A549 (cell line): ENCODE data around the gene SIGLEC1. TPM values are rescaled to one million over a fixed set of nuclear protein-coding genes. Genes with fewer than 3 reads are reported as not detected.

Experiments
- ATAC-seq, 2 experiments: fragments of 200-7000 bp in 1 of 2; fragments of >200 bp in 1 of 2; cut with Nextera tagmentation in 1 of 2; cut with Tn5 transposase in 1 of 2; 3 replicates each; pipeline versions ENCODE4 v1.8.0 to v1.9.1; 2018 to 2020; ENCODE audit warnings: mild to moderate bottlenecking in 1 of 2, moderate library complexity in 1 of 2
- CTCF ChIA-PET: fragments of 300-600 bp; sonication (Branson Sonifier 250); formaldehyde crosslinking; extraction: SDS; loops from one replicate; lab custom pipeline; 2021; ENCODE audit warnings: antibody characterized with exemption, inconsistent platforms; lab: Yijun Ruan, JAX
- POLR2A ChIA-PET: fragments of 350-600 bp; formaldehyde crosslinking; extraction: SDS; loops from one replicate; lab custom pipeline; 2021; ENCODE audit warnings: antibody characterized with exemption, inconsistent platforms; lab: Yijun Ruan, JAX
- DNase-seq, 2 experiments: peaks; one replicate each; pipeline versions ENCODE4 v3.0.0 to v3.0.0-alpha.2; 2011 to 2016; ENCODE audit warnings: low read depth in 1 of 2, low spot score in 1 of 2
- FAIRE-seq: peaks from 2 replicates; lab custom pipeline; 2011; peaks lifted over from hg19 to GRCh38; lab: Jason Lieb, UNC
- H3K27ac ChIP-seq, 2 experiments: fragments of >200 bp; sonication (Bioruptor Twin); formaldehyde crosslinking; 3 replicates each; pipeline ENCODE4 v1.5.1; 2016 to 2017
- H3K4me1 ChIP-seq: fragments of >200 bp; sonication (Bioruptor Twin); formaldehyde crosslinking; 3 replicates; pipeline ENCODE4 v1.6.1; 2016
- H3K4me2 ChIP-seq: fragments of >200 bp; sonication (Bioruptor Twin); formaldehyde crosslinking; 3 replicates; pipeline ENCODE4 v1.6.1; 2016
- H3K4me3 ChIP-seq: fragments of >200 bp; sonication (Bioruptor Twin); formaldehyde crosslinking; 3 replicates; pipeline ENCODE4 v1.5.1; 2016
- H3K9me3 ChIP-seq: fragments of >200 bp; sonication (Bioruptor Twin); formaldehyde crosslinking; 3 replicates; pipeline ENCODE4 v1.6.1; 2016
- BHLHE40 ChIP-seq: IDR thresholded peaks from 2 replicates; pipeline ENCODE4 v1.6.1; 2012; ENCODE audit warnings: low read depth, low read length, inconsistent platforms
- E2F6 ChIP-seq: IDR thresholded peaks from 2 replicates; pipeline ENCODE4 v1.6.1; 2012; ENCODE audit warnings: low read depth, borderline replicate concordance
- EHMT2 ChIP-seq: fragments of 200-600 bp; sonication (generic); IDR thresholded peaks from 2 replicates; pipeline ENCODE4 v1.6.1; 2016; ENCODE audit warnings: antibody characterized with exemption, low read depth, mild to moderate bottlenecking, moderate library complexity
- ELK1 ChIP-seq: fragments of 150-350 bp; IDR thresholded peaks from 2 replicates; pipeline ENCODE4 v1.6.1; 2014; ENCODE audit warnings: low read depth, mild to moderate bottlenecking, low read length
- FOSL2 ChIP-seq, 2 experiments: fragments of 450-650 bp in 1 of 2; fragments of >200 bp in 1 of 2; sonication (Bioruptor Twin) in 1 of 2; formaldehyde crosslinking; IDR thresholded peaks; 2 replicates each; pipeline versions ENCODE4 v1.5.0 to v1.6.1; 2016 to 2020; ENCODE audit warnings: mild to moderate bottlenecking in 1 of 2, moderate library complexity in 1 of 2
- FOXS1 ChIP-seq: fragments of 250-450 bp; sonication (Bioruptor Pico); IDR thresholded peaks from 2 replicates; pipeline ENCODE4 v1.5.0; 2020; ENCODE audit warnings: mild to moderate bottlenecking, moderate library complexity
- HDAC2 ChIP-seq: fragments of 200-600 bp; sonication (generic); IDR thresholded peaks from 2 replicates; pipeline ENCODE4 v1.6.1; 2016
- HMGXB4 ChIP-seq: fragments of 250-450 bp; sonication (Bioruptor Pico); IDR thresholded peaks from 2 replicates; pipeline ENCODE4 v1.5.0; 2021; ENCODE audit warnings: mild to moderate bottlenecking, moderate library complexity, borderline replicate concordance
- JUNB ChIP-seq: fragments of >200 bp; sonication (Bioruptor Twin); formaldehyde crosslinking; IDR thresholded peaks from 2 replicates; pipeline ENCODE4 v1.6.1; 2016
- MAX ChIP-seq: IDR thresholded peaks from 2 replicates; pipeline ENCODE4 v1.6.1; 2012
- MAZ ChIP-seq: fragments of 150-350 bp; IDR thresholded peaks from 2 replicates; pipeline ENCODE4 v1.6.1; 2014; ENCODE audit warnings: antibody characterized with exemption, low read depth, low read length, borderline replicate concordance
- PHF8 ChIP-seq: fragments of 200-600 bp; sonication (generic); IDR thresholded peaks from 2 replicates; pipeline ENCODE4 v1.6.1; 2016; ENCODE audit warnings: low read depth, mild to moderate bottlenecking, antibody characterized with exemption, moderate library complexity, borderline replicate concordance
- REST ChIP-seq: fragments of 200-600 bp; sonication (generic); IDR thresholded peaks from 2 replicates; pipeline ENCODE4 v1.6.1; 2016; ENCODE audit warnings: antibody characterized with exemption, mild to moderate bottlenecking, moderate library complexity
- RNF2 ChIP-seq: fragments of 200-600 bp; sonication (generic); IDR thresholded peaks from 2 replicates; pipeline ENCODE4 v1.6.1; 2016; ENCODE audit warnings: low read depth, mild to moderate bottlenecking, antibody characterized with exemption, moderate library complexity, borderline replicate concordance
- SMC3 ChIP-seq: fragments of >200 bp; sonication (Bioruptor Twin); formaldehyde crosslinking; IDR thresholded peaks from 3 replicates; pipeline ENCODE4 v1.6.1; 2018; ENCODE audit warnings: inconsistent platforms
- ZFP36 ChIP-seq: fragments of 450-650 bp; IDR thresholded peaks from 2 replicates; pipeline ENCODE4 v1.6.1; 2014; ENCODE audit warnings: borderline replicate concordance; ENCODE audit not compliant: partially characterized antibody
- ZNF302 ChIP-seq: fragments of 250-450 bp; sonication (Bioruptor Pico); IDR thresholded peaks from 2 replicates; pipeline ENCODE4 v1.9.0; 2021; ENCODE audit warnings: inconsistent platforms, mild to moderate bottlenecking, moderate library complexity
- ZSCAN20 ChIP-seq: fragments of 250-450 bp; sonication (Bioruptor Pico); IDR thresholded peaks from 2 replicates; pipeline ENCODE4 v1.8.0; 2022; ENCODE audit warnings: mild to moderate bottlenecking, moderate library complexity
- WGBS: methylation state at CpG from one replicate; pipeline ENCODE4 v1.1.6; 2017; ENCODE audit errors: missing lambda C conversion rate; 5-methylcytosine and 5-hydroxymethylcytosine counted together
- polyA plus RNA-seq, 4 experiments: library from polyadenylated mRNA; depleted of rRNA in 3 of 4; stranded (reverse); fragments of >200 nt; fragmentation: RNase III in 1 of 4; extraction: RNeasy Plus Mini Kit Qiagen cat#74134 plus additional on column Dnase treatment in 1 of 4; gene quantifications; 2 replicates in 3 of 4; 3 replicates in 1 of 4; pipeline ENCODE4 v1.2.3, GENCODE V29; 2011 to 2017

SIGLEC1 gene
- polyA plus RNA-seq, 2 of the 4 experiments (the other 2 are of a cell fraction), result 0.01 TPM; not detected in 1

- ATAC-seq (no peak), DNase-seq (no peak), FAIRE-seq (no peak)
- peak overlapping the region in 1 of 2 experiments; percentile 75; a peak in 4 of 6 replicates for H3K27ac ChIP-seq
- H3K9me3 ChIP-seq, result no peaks in the 10 kb centered on the region
- WGBS, result 84% methylated on average over 11 of the region's 11 CpGs
- peak overlapping the region; percentile 71 for H3K4me2 ChIP-seq
- peaks cover 9% of the 10 kb centered on the region; the same call in 2 of the 3 replicates for H3K4me1 ChIP-seq
- POLR2A ChIA-PET, result interaction anchor here (0.6 to 2.3 kb wide), 7 partner anchors 22 to 897 kb away, joined by 3 to 11 read pairs (median 5); partner anchors contain the start of genes ADISSP, CENPB and SPEF1
- peak overlapping the region; percentile 44; the same call in 2 of the 3 replicates for H3K4me3 ChIP-seq
- CTCF ChIA-PET, result interaction anchor here (1.4 to 72.1 kb wide), 6 partner anchors 2 to 109 kb away, joined by 8 to 2233 read pairs (median 902); partner anchors contain the start of genes ADAM33, ADISSP, CENPB and GFRA4
- no peak for TF ChIP-seq EHMT2
Observed at GRCh38 chr20:3745686-3746173, 33.3 kb upstream of the SIGLEC1 start.

- Histone ChIP-seq H3K4me1 (peaks cover 4% of the 10 kb centered on the region; the same call in 1 of the 3 replicates), H3K4me2 (peak overlapping the region; percentile 71), H3K27ac (peak overlapping the region; percentile 64 to 75), H3K9me3 (no peaks in the 10 kb centered on the region), H3K4me3 (peak overlapping the region; percentile 44)
- ChIA-PET CTCF (interaction anchor here (1.1 to 72.1 kb wide), 7 partner anchors 3 to 182 kb away, joined by 5 to 2233 read pairs (median 169); partner anchors contain the start of genes ADAM33, ADISSP, CENPB and GFRA4), POLR2A (interaction anchor here (0.6 to 1.5 kb wide), 8 partner anchors 18 to 896 kb away, joined by 3 to 11 read pairs (median 3); partner anchors contain the start of genes ADISSP, CENPB and SPEF1)
- WGBS, result 39% methylated on average over 31 of the region's 45 CpGs
- FAIRE-seq (no peak), ATAC-seq (peak; percentile 62 to 77), DNase-seq (peak; percentile 94 to 95)
- TF ChIP-seq REST (no peak), FOXS1 (CRISPR knock-in tag) (no peak), ZNF302 (CRISPR knock-in tag) (no peak), HMGXB4 (CRISPR knock-in tag) (no peak), RNF2 (no peak), EHMT2 (no peak), PHF8 (peak; percentile 18; the same call in 1 of the 2 replicates), MAZ (no peak), ZFP36 (no peak), ZSCAN20 (CRISPR knock-in tag) (no peak), HDAC2 (no peak), SMC3 (no peak), FOSL2 (IDR thresholded peaks at IDR 0.05) (no peak), FOSL2 (CRISPR knock-in tag; IDR thresholded peaks at IDR 0.05) (peak; percentile 76), MAX (peak; percentile 68), E2F6 (no peak; the same call in 1 of the 2 replicates), JUNB (no peak), ELK1 (no peak), BHLHE40 (no peak)
Observed at GRCh38 chr20:3744806-3745685, 32.6 kb upstream of the SIGLEC1 start.
